Stimulated activated naive CD8-positive, alpha-beta T cell treated with anti-CD3 and anti-CD28 coated beads, Interleukin-15, Interleukin-2, amounts not matched to agents 100 U/mL and 50 U/mL, for 24 hours (primary cell): ENCODE measurements around the gene GNMT.
"Not testable (repeated sequence)": the region's sequence is repeated elsewhere in the genome, so short reads cannot be mapped to it uniquely, and the experiment has no call there.

Experiments
- ATAC-seq: fragments of 150-1000 bp; cut with Tn5 transposase; one replicate; pipeline ENCODE4 v1.10.0; 2021
- DNase-seq: peaks from one replicate; pipeline ENCODE4 v3.0.0; 2021

GNMT gene

GRCh38 chr6:42974919-42975505, 14.5 kb downstream of the GNMT start:
- ATAC-seq (no peak), DNase-seq (no peak)

- DNase-seq (peak; percentile 26), ATAC-seq (no peak)
Observed at GRCh38 chr6:42978487-42978838, 17.9 kb downstream of the GNMT start.

GRCh38 chr6:42978839-42979522, 18.4 kb downstream of the GNMT start, which contains the start of gene PEX6:
Gene PEX6, minus strand, starts transcription at chr6:42979181. Its CDS starts 31 bp downstream, at chr6:42979150.
- DNase-seq (peak; percentile 89), ATAC-seq (peak; percentile 91)

- no peak for DNase-seq
- ATAC-seq: peak; percentile 34
Observed at GRCh38 chr6:42979523-42980177, 19.1 kb downstream of the GNMT start.

- DNase-seq (no peak), ATAC-seq (no peak)
Observed at GRCh38 chr6:42981836-42982235, 21.3 kb downstream of the GNMT start.

GRCh38 chr6:42984001-42984923, 23.7 kb downstream of the GNMT start, which contains the start of gene PPP2R5D:
Gene PPP2R5D, plus strand, starts transcription at chr6:42984570. Its CDS starts 108 bp downstream, at chr6:42984678.
- ATAC-seq (peak; percentile 93), DNase-seq (peak; percentile 94)

- ATAC-seq: no peak
- peak; percentile 32 for DNase-seq
Observed at GRCh38 chr6:42984924-42985475, 24.4 kb downstream of the GNMT start.

GRCh38 chr6:42987533-42988451, 27.2 kb downstream of the GNMT start:
- no peak for ATAC-seq
- DNase-seq: no peak

- no peak for ATAC-seq
- DNase-seq: no peak
Observed at GRCh38 chr6:42988486-42989020, 28.0 kb downstream of the GNMT start.

- ATAC-seq (no peak), DNase-seq (no peak)
Observed at GRCh38 chr6:42989923-42990322, 29.4 kb downstream of the GNMT start.

GRCh38 chr6:42993445-42993844, 32.9 kb downstream of the GNMT start:
- DNase-seq: no peak
- ATAC-seq: no peak

GRCh38 chr6:42996513-42996912, 36.0 kb downstream of the GNMT start:
- no peak for ATAC-seq
- DNase-seq: no peak

- DNase-seq, ATAC-seq: not testable (repeated sequence)
Observed at GRCh38 chr6:42998205-42998604, 37.7 kb downstream of the GNMT start.

GRCh38 chr6:43001843-43002242, 41.3 kb downstream of the GNMT start:
- no peak for ATAC-seq

GRCh38 chr6:43005844-43006243, 45.3 kb downstream of the GNMT start:
- ATAC-seq: no peak
- no peak for DNase-seq

More at GRCh38 chr6:43001843-43002242, 41.3 kb downstream of the GNMT start:
- DNase-seq: no peak

GRCh38 chr6:43006251-43006650, 45.7 kb downstream of the GNMT start:
- no peak for DNase-seq
- ATAC-seq: no peak

GRCh38 chr6:43007126-43007525, 46.6 kb downstream of the GNMT start:
- DNase-seq (no peak), ATAC-seq (no peak)

GRCh38 chr6:43009124-43009523, 48.6 kb downstream of the GNMT start:
- DNase-seq: peak; percentile 35

GRCh38 chr6:43011207-43011606, 50.7 kb downstream of the GNMT start:
- ATAC-seq (no peak), DNase-seq (no peak)

More at GRCh38 chr6:43009124-43009523, 48.6 kb downstream of the GNMT start:
- no peak for ATAC-seq

- DNase-seq (no peak), ATAC-seq (no peak)
Observed at GRCh38 chr6:43012364-43012763, 51.8 kb downstream of the GNMT start.
